ENCODE results near the gene PADI4. TPM values are rescaled to one million over a fixed set of nuclear protein-coding genes. Genes with fewer than 3 reads are reported as not detected.

The PADI4 gene
- total and polyA plus RNA-seq, 2 of the 8 experiments (the other 6 are each of a cell fraction or from before 2014, with no cell fraction given) = 0.29 TPM; not detected in 1

GRCh38 chr1:17272066-17272465, 35.9 kb upstream of the PADI4 start:
- no peak overlapping the region for H3K4me2 ChIP-seq (ENCODE audit: insufficient read depth in 1 of 2, low read depth in 2 of 2, low read length in 2 of 2)
- H3K4me3 ChIP-seq (ENCODE audit: extremely low read depth in 1 of 4, insufficient read depth in 2 of 4, low read depth in 3 of 4, low read length in 4 of 4) = no peak overlapping the region
- H4K91ac ChIP-seq (replicated peaks; ENCODE audit: insufficient read length, low read length) = no peak overlapping the region
- no peaks in the 10 kb centered on the region for H3K79me2 ChIP-seq (ENCODE audit: control insufficient read depth in 1 of 2, insufficient read depth in 2 of 2, low read length in 2 of 2)
- H3K36me3 ChIP-seq (ENCODE audit: control insufficient read depth in 2 of 4, insufficient read depth in 4 of 4, low read length in 3 of 4) = no peaks in the 10 kb centered on the region
- no peak overlapping the region for H3K14ac ChIP-seq (ENCODE audit: insufficient read length)
- no peak overlapping the region for H4K5ac ChIP-seq (ENCODE audit: insufficient read length, low read depth, low read length)
- no peak overlapping the region for H3K9ac ChIP-seq (replicated peaks in 1 of 4; ENCODE audit: extremely low read depth in 1 of 4, low read depth in 3 of 4, low read length in 3 of 4)
- no peak overlapping the region for H2AFZ ChIP-seq (ENCODE audit: low read length)
- no peak overlapping the region for H3K23ac ChIP-seq (ENCODE audit: insufficient read length)
- H2BK120ac ChIP-seq (replicated peaks; ENCODE audit: low read depth, low read length) = no peak overlapping the region
- H2BK15ac ChIP-seq (ENCODE audit: low read length) = no peak overlapping the region
- H3K27ac ChIP-seq (ENCODE audit: low read depth, low read length) = no peak overlapping the region
- no peaks in the 10 kb centered on the region; a peak in 1 of 7 replicates for H3K4me1 ChIP-seq (replicated peaks in 1 of 4; ENCODE audit: control insufficient read depth in 3 of 4, insufficient read depth in 4 of 4, low read length in 3 of 4)
- 96% methylated on average over 6 of the region's 6 CpGs; no CpG with 5 or more reads in 1 of the 2 experiments for WGBS, 2 experiments (ENCODE audit: extremely low coverage in 1 of 2, insufficient coverage in 1 of 2, insufficient read length in 1 of 2, insufficient replicate concordance in 2 of 2, low coverage in 1 of 2, low lambda C conversion rate in 2 of 2, missing lambda C conversion rate in 1 of 2)
- no peak overlapping the region for H3K18ac ChIP-seq (ENCODE audit: extremely low read depth, low read length)
- H2BK20ac ChIP-seq (ENCODE audit: low read length) = no peak overlapping the region
- TF ChIP-seq MAX (IDR thresholded peaks at IDR 0.05) (no peak), YY1 (IDR thresholded peaks at IDR 0.05; ENCODE audit: low read depth, low read length) (no peak), ASH2L (IDR thresholded peaks at IDR 0.05; ENCODE audit: low read length) (no peak), SIRT6 (IDR thresholded peaks at IDR 0.05; ENCODE audit: low read length) (no peak), GABPA (IDR thresholded peaks at IDR 0.05; ENCODE audit: borderline replicate concordance, insufficient read depth, low read length) (no peak), POLR2A (IDR thresholded peaks at IDR 0.05; ENCODE audit: control extremely low read depth in 1 of 2, low read depth in 2 of 2, low read length in 2 of 2) (no peak), KDM1A (IDR thresholded peaks at IDR 0.05; ENCODE audit: borderline replicate concordance, low read length) (no peak), KDM4A (IDR thresholded peaks at IDR 0.05; ENCODE audit: low read depth, low read length, severe bottlenecking) (no peak), CBX5 (IDR thresholded peaks at IDR 0.05; ENCODE audit: low read depth, low read length) (no peak), CREB1 (IDR thresholded peaks at IDR 0.05) (no peak)
- no peak overlapping the region for H3K56ac ChIP-seq (replicated peaks; ENCODE audit: insufficient read length, low read depth, low read length)
- H2BK5ac ChIP-seq (ENCODE audit: low read depth, low read length) = no peak overlapping the region
- ChIA-PET POLR2A (ENCODE audit: partially characterized antibody) (no interaction called here), CTCF (ENCODE audit: partially characterized antibody) (interaction anchor here (0.5 to 3.7 kb wide), 17 partner anchors 8 to 267 kb away, joined by 3 to 31 read pairs (median 4); partner anchors contain the start of gene PADI2)
- no peaks in the 10 kb centered on the region for H4K20me1 ChIP-seq (replicated peaks in 1 of 2; ENCODE audit: control insufficient read depth in 1 of 2, insufficient read depth in 2 of 2, low read length in 2 of 2)
- H3K9me3 ChIP-seq (ENCODE audit: insufficient read depth in 2 of 2, low read depth in 1 of 2, low read length in 1 of 2) = no peaks in the 10 kb centered on the region
- no peak overlapping the region for H4K8ac ChIP-seq (ENCODE audit: extremely low read depth, insufficient read depth, low read length)
- DNase-seq (ENCODE audit: low read depth in 1 of 2, low spot score in 2 of 2) (no peak), FAIRE-seq (no peak)
- no peaks in the 10 kb centered on the region for H3K27me3 ChIP-seq (replicated peaks in 1 of 4; ENCODE audit: control insufficient read depth in 3 of 4, extremely low read depth in 1 of 4, insufficient read depth in 3 of 4, low read length in 3 of 4)
- no peak overlapping the region for H2AK5ac ChIP-seq (ENCODE audit: low read depth, low read length)
- H3K23me2 ChIP-seq (ENCODE audit: low read depth, low read length) = no peaks in the 10 kb centered on the region
- H3K4ac ChIP-seq (replicated peaks; ENCODE audit: insufficient read length, low read depth, low read length) = no peak overlapping the region
- no peaks in the 10 kb centered on the region for H3K79me1 ChIP-seq (ENCODE audit: low read depth, low read length)
- no peak overlapping the region for H2BK12ac ChIP-seq (ENCODE audit: low read depth, low read length)

All from H1 (cell line).